HepG2 (cell line): ENCODE results near the gene AJUBA. TPM values are rescaled to one million over a fixed set of nuclear protein-coding genes. Genes with fewer than 3 reads are reported as not detected.
A peak's percentile ranks its signal among the peaks of the same experiment; 100 is the strongest.

ENCODE experiments used
- LBX2 ChIP-seq: sonication (generic); formaldehyde crosslinking; IDR thresholded peaks from 2 replicates; pipeline ENCODE4 v1.5.0; 2020; ENCODE audit warnings: missing genetic modification reagents, mild to moderate bottlenecking, borderline replicate concordance
- XBP1 ChIP-seq: sonication (generic); formaldehyde crosslinking; IDR thresholded peaks from 2 replicates; pipeline ENCODE4 v1.5.0; 2020; ENCODE audit warnings: missing genetic modification reagents
- ZNF335 ChIP-seq: sonication (generic); formaldehyde crosslinking; IDR thresholded peaks from 2 replicates; pipeline ENCODE4 v1.4.0; 2020; ENCODE audit warnings: missing genetic modification reagents
- ZNF34 ChIP-seq: sonication (generic); formaldehyde crosslinking; IDR thresholded peaks from 2 replicates; pipeline ENCODE4 v1.4.0; 2020; ENCODE audit warnings: mild to moderate bottlenecking, missing genetic modification reagents, borderline replicate concordance
- ZNF558 ChIP-seq: sonication (generic); formaldehyde crosslinking; IDR thresholded peaks from 2 replicates; pipeline ENCODE4 v1.9.0; 2022; ENCODE audit warnings: mild to moderate bottlenecking, missing genetic modification reagents, borderline replicate concordance
- ZNF772 ChIP-seq: sonication (generic); formaldehyde crosslinking; IDR thresholded peaks from 2 replicates; pipeline ENCODE4 v1.5.0; 2020; ENCODE audit warnings: mild to moderate bottlenecking, missing genetic modification reagents
- polyA plus RNA-seq, 8 experiments: library from polyadenylated mRNA; depleted of rRNA in 3 of 8; stranded (reverse) in 7 of 8; unstranded in 1 of 8; fragments of >200 nt; fragmentation: Illumina TruSeq in 4 of 8; extraction: Trizol in 4 of 8; gene quantifications; 2 replicates each; pipeline versions ENCODE4 v1.2.1 to v1.2.3, GENCODE V29; 2011 to 2016; ENCODE audit warnings: low read depth in 4 of 8, missing spikeins in 1 of 8, mixed read lengths in 1 of 8; ENCODE audit not compliant: insufficient read depth in 1 of 8
- total RNA-seq, 5 experiments: library from RNA; depleted of rRNA; stranded (reverse); fragments of >200 nt; fragmentation: Illumina TruSeq; extraction: Trizol; gene quantifications; 2 replicates each; pipeline ENCODE4 v1.2.3, GENCODE V29; 2016; ENCODE audit warnings: low read depth in 1 of 5
- TF ChIP-seq, protein P1 (sequence below): sonication (generic); formaldehyde crosslinking; IDR thresholded peaks from 2 replicates; pipeline ENCODE4 v1.8.0; 2023; ENCODE audit warnings: mild to moderate bottlenecking, missing genetic modification reagents
- TF ChIP-seq, protein P2 (sequence below): sonication (generic); formaldehyde crosslinking; IDR thresholded peaks from 2 replicates; pipeline ENCODE4 v1.5.1; 2020; ENCODE audit warnings: mild to moderate bottlenecking, missing genetic modification reagents, borderline replicate concordance
- TF ChIP-seq, protein P3 (sequence below): fragments of 450-650 bp; IDR thresholded peaks from 2 replicates; pipeline ENCODE4 v1.6.1; 2017; ENCODE audit warnings: mild to moderate bottlenecking
- TF ChIP-seq, protein P4 (sequence below): sonication (generic); formaldehyde crosslinking; IDR thresholded peaks from 2 replicates; pipeline ENCODE4 v1.5.1; 2020; ENCODE audit warnings: mild to moderate bottlenecking, missing genetic modification reagents, borderline replicate concordance
- TF ChIP-seq, protein P5 (sequence below): IDR thresholded peaks from 2 replicates; pipeline ENCODE4 v1.6.1; 2016; ENCODE audit warnings: missing compliant biosample characterization, missing genetic modification reagents, borderline replicate concordance

AJUBA gene
- total and polyA plus RNA-seq, 2 of the 13 experiments (the other 11 are each of a cell fraction or from before 2014, with no cell fraction given), result 157 to 241 TPM

GRCh38 chr14:23006544-23007419 lies 24.4 kb upstream of the AJUBA start (continued):
- TF ChIP-seq ZNF772 (peak; percentile 100), ZNF558 (CRISPR knock-in tag) (peak; percentile 99; the same call in 1 of the 2 replicates), XBP1 (CRISPR knock-in tag) (peak; percentile 99), LBX2 (CRISPR knock-in tag) (peak; percentile 96; the same call in 1 of the 2 replicates), ZNF34 (CRISPR knock-in tag) (peak; percentile 96; the same call in 1 of the 2 replicates), ZNF335 (CRISPR knock-in tag) (peak; percentile 97)
- TF ChIP-seq, protein P1, sequence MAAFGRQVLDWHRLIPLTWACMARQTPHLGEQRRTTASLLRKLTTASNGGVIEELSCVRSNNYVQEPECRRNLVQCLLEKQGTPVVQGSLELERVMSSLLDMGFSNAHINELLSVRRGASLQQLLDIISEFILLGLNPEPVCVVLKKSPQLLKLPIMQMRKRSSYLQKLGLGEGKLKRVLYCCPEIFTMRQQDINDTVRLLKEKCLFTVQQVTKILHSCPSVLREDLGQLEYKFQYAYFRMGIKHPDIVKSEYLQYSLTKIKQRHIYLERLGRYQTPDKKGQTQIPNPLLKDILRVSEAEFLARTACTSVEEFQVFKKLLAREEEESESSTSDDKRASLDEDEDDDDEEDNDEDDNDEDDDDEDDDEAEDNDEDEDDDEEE (CRISPR knock-in tag), result peak; percentile 100
- TF ChIP-seq, protein P2, sequence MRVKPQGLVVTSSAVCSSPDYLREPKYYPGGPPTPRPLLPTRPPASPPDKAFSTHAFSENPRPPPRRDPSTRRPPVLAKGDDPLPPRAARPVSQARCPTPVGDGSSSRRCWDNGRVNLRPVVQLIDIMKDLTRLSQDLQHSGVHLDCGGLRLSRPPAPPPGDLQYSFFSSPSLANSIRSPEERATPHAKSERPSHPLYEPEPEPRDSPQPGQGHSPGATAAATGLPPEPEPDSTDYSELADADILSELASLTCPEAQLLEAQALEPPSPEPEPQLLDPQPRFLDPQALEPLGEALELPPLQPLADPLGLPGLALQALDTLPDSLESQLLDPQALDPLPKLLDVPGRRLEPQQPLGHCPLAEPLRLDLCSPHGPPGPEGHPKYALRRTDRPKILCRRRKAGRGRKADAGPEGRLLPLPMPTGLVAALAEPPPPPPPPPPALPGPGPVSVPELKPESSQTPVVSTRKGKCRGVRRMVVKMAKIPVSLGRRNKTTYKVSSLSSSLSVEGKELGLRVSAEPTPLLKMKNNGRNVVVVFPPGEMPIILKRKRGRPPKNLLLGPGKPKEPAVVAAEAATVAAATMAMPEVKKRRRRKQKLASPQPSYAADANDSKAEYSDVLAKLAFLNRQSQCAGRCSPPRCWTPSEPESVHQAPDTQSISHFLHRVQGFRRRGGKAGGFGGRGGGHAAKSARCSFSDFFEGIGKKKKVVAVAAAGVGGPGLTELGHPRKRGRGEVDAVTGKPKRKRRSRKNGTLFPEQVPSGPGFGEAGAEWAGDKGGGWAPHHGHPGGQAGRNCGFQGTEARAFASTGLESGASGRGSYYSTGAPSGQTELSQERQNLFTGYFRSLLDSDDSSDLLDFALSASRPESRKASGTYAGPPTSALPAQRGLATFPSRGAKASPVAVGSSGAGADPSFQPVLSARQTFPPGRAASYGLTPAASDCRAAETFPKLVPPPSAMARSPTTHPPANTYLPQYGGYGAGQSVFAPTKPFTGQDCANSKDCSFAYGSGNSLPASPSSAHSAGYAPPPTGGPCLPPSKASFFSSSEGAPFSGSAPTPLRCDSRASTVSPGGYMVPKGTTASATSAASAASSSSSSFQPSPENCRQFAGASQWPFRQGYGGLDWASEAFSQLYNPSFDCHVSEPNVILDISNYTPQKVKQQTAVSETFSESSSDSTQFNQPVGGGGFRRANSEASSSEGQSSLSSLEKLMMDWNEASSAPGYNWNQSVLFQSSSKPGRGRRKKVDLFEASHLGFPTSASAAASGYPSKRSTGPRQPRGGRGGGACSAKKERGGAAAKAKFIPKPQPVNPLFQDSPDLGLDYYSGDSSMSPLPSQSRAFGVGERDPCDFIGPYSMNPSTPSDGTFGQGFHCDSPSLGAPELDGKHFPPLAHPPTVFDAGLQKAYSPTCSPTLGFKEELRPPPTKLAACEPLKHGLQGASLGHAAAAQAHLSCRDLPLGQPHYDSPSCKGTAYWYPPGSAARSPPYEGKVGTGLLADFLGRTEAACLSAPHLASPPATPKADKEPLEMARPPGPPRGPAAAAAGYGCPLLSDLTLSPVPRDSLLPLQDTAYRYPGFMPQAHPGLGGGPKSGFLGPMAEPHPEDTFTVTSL, result no peak
- TF ChIP-seq, protein P3, sequence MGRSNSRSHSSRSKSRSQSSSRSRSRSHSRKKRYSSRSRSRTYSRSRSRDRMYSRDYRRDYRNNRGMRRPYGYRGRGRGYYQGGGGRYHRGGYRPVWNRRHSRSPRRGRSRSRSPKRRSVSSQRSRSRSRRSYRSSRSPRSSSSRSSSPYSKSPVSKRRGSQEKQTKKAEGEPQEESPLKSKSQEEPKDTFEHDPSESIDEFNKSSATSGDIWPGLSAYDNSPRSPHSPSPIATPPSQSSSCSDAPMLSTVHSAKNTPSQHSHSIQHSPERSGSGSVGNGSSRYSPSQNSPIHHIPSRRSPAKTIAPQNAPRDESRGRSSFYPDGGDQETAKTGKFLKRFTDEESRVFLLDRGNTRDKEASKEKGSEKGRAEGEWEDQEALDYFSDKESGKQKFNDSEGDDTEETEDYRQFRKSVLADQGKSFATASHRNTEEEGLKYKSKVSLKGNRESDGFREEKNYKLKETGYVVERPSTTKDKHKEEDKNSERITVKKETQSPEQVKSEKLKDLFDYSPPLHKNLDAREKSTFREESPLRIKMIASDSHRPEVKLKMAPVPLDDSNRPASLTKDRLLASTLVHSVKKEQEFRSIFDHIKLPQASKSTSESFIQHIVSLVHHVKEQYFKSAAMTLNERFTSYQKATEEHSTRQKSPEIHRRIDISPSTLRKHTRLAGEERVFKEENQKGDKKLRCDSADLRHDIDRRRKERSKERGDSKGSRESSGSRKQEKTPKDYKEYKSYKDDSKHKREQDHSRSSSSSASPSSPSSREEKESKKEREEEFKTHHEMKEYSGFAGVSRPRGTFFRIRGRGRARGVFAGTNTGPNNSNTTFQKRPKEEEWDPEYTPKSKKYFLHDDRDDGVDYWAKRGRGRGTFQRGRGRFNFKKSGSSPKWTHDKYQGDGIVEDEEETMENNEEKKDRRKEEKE, result no peak
- TF ChIP-seq, protein P4, sequence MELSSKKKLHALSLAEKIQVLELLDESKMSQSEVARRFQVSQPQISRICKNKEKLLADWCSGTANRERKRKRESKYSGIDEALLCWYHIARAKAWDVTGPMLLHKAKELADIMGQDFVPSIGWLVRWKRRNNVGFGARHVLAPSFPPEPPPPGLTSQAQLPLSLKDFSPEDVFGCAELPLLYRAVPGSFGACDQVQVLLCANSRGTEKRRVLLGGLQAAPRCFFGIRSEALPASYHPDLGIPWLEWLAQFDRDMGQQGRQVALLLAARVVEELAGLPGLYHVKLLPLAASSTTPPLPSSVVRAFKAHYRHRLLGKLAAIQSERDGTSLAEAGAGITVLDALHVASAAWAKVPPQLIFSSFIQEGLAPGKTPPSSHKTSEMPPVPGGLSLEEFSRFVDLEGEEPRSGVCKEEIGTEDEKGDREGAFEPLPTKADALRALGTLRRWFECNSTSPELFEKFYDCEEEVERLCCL (CRISPR knock-in tag), result peak; percentile 26
- TF ChIP-seq, protein P5, sequence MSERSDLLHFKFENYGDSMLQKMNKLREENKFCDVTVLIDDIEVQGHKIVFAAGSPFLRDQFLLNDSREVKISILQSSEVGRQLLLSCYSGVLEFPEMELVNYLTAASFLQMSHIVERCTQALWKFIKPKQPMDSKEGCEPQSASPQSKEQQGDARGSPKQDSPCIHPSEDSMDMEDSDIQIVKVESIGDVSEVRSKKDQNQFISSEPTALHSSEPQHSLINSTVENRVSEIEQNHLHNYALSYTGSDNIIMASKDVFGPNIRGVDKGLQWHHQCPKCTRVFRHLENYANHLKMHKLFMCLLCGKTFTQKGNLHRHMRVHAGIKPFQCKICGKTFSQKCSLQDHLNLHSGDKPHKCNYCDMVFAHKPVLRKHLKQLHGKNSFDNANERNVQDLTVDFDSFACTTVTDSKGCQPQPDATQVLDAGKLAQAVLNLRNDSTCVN (CRISPR knock-in tag), result peak; percentile 95
